GM12801 (cell line): ENCODE results near the gene HOXB8.

ENCODE experiments used
- CTCF ChIP-seq: IDR thresholded peaks from one replicate; pipeline ENCODE4 v1.5.1; 2011; ENCODE audit warnings: control low read depth; ENCODE audit not compliant: insufficient read length; ENCODE audit errors: extremely low read depth

HOXB8 gene

GRCh38 chr17:48589831-48590606, 25.1 kb downstream of the HOXB8 start, which contains the start of gene HOXB3:
Gene HOXB3 (minus strand): TSS chr17:48590241. CDS start chr17:48552474, 37,767 bp downstream.
- TF ChIP-seq CTCF, result no peak

GRCh38 chr17:48589060-48589830, 25.8 kb downstream of the HOXB8 start:
- TF ChIP-seq CTCF, result no peak

GRCh38 chr17:48588528-48588927, 26.6 kb downstream of the HOXB8 start:
- TF ChIP-seq CTCF, result no peak

GRCh38 chr17:48588074-48588415, 27.0 kb downstream of the HOXB8 start:
- no peak for TF ChIP-seq CTCF

GRCh38 chr17:48587276-48588073, 27.6 kb downstream of the HOXB8 start:
- no peak for TF ChIP-seq CTCF

- TF ChIP-seq CTCF, result no peak
Measured at GRCh38 chr17:48586355-48587258, 28.5 kb downstream of the HOXB8 start.
